AG10803 (cell line): ENCODE results near the gene CYP26A1.
A peak's percentile ranks its signal among the peaks of the same experiment; 100 is the strongest.

ENCODE experiments used
- DNase-seq: peaks from one replicate; pipeline ENCODE4 v3.0.0; 2010; ENCODE audit warnings: low read depth
- H3K4me3 ChIP-seq: 2 replicates; pipeline ENCODE4 v1.5.1; 2011; ENCODE audit warnings: mild to moderate bottlenecking, low read length, control low read depth
- CTCF ChIP-seq: conservative IDR thresholded peaks from 2 replicates; pipeline ENCODE4 v1.5.1; 2011; ENCODE audit warnings: mild to moderate bottlenecking, low read length, control low read depth, inconsistent platforms

Gene CYP26A1

GRCh38 chr10:93124580-93125318 is 51.1 kb downstream of the CYP26A1 start:
- no peak overlapping the region for H3K4me3 ChIP-seq
- TF ChIP-seq CTCF, result no peak
- DNase-seq, result no peak

- H3K4me3 ChIP-seq, result no peak overlapping the region
- TF ChIP-seq CTCF, result no peak
- no peak for DNase-seq
Measured at GRCh38 chr10:93125966-93126365, 52.3 kb downstream of the CYP26A1 start.

GRCh38 chr10:93126483-93127052 is 52.9 kb downstream of the CYP26A1 start:
- no peak for DNase-seq
- peak; percentile 36 for TF ChIP-seq CTCF
- H3K4me3 ChIP-seq, result no peak overlapping the region
